GM21723 (cell line): Measurements from ENCODE around the gene TMEM30A.

Experiments
- ATAC-seq: cut with Tn5 transposase; IDR thresholded peaks from one replicate; pipeline ENCODE4 v1.9.1; 2021; ENCODE audit warnings: mild to moderate bottlenecking, moderate library complexity; ENCODE audit not compliant: unreplicated experiment

TMEM30A gene

GRCh38 chr6:75284632-75285282 is at the start of gene TMEM30A:
TMEM30A (minus strand) TSS chr6:75284792; CDS start chr6:75284638, 154 bp downstream.
- ATAC-seq = peak; percentile 90

GRCh38 chr6:75333676-75334200 is 49.1 kb upstream of the TMEM30A start:
- ATAC-seq = no peak

GRCh38 chr6:75331151-75331550 is 46.6 kb upstream of the TMEM30A start:
- no peak for ATAC-seq

GRCh38 chr6:75329703-75330102 is 45.1 kb upstream of the TMEM30A start:
- ATAC-seq = no peak

GRCh38 chr6:75327807-75328206 is 43.2 kb upstream of the TMEM30A start:
- no peak for ATAC-seq

GRCh38 chr6:75326557-75327258 is 42.1 kb upstream of the TMEM30A start:
- no peak for ATAC-seq

- no peak for ATAC-seq
Observed at GRCh38 chr6:75318900-75319299, 34.3 kb upstream of the TMEM30A start.

- ATAC-seq = no peak
Observed at GRCh38 chr6:75317503-75318206, 33.1 kb upstream of the TMEM30A start.

GRCh38 chr6:75315978-75316377 is 31.4 kb upstream of the TMEM30A start:
- no peak for ATAC-seq

- no peak for ATAC-seq
Observed at GRCh38 chr6:75308250-75308988, 23.8 kb upstream of the TMEM30A start.

GRCh38 chr6:75307364-75308004 is 22.9 kb upstream of the TMEM30A start:
- ATAC-seq = no peak

- ATAC-seq = no peak
Observed at GRCh38 chr6:75306064-75306463, 21.5 kb upstream of the TMEM30A start.

- ATAC-seq = no peak
Observed at GRCh38 chr6:75305573-75305972, 21.0 kb upstream of the TMEM30A start.

GRCh38 chr6:75302280-75302679 is 17.7 kb upstream of the TMEM30A start:
- no peak for ATAC-seq

- no peak for ATAC-seq
Observed at GRCh38 chr6:75301537-75301936, 16.9 kb upstream of the TMEM30A start.

GRCh38 chr6:75301088-75301487 is 16.5 kb upstream of the TMEM30A start:
- ATAC-seq = no peak

GRCh38 chr6:75300531-75300855 is 15.9 kb upstream of the TMEM30A start:
- ATAC-seq = no peak

- no peak for ATAC-seq
Observed at GRCh38 chr6:75299801-75300530, 15.4 kb upstream of the TMEM30A start.

GRCh38 chr6:75296811-75297779 is 12.5 kb upstream of the TMEM30A start:
- peak; percentile 89 for ATAC-seq
